Karpas-422 (cell line): ENCODE results near the gene SLC4A1. TPM values are rescaled to one million over a fixed set of nuclear protein-coding genes. Genes with fewer than 3 reads are reported as not detected.

Source experiments
- DNase-seq: peaks from one replicate; pipeline ENCODE4 v3.0.0-alpha.2; 2015
- H2AFZ ChIP-seq: fragments of 200-600 bp; sonication (generic); 2 replicates; pipeline ENCODE4 v1.6.1; 2014; ENCODE audit warnings: antibody characterized with exemption, low read length, mixed read lengths
- H3K27ac ChIP-seq: fragments of 200-600 bp; sonication (generic); 2 replicates; pipeline ENCODE4 v1.5.1; 2014; ENCODE audit warnings: mild to moderate bottlenecking, low read length, moderate library complexity
- H3K27me3 ChIP-seq: fragments of 200-600 bp; sonication (generic); 2 replicates; pipeline ENCODE4 v1.6.1; 2014; ENCODE audit warnings: low read length, mixed read lengths
- H3K36me3 ChIP-seq: fragments of 200-600 bp; sonication (generic); 2 replicates; pipeline ENCODE4 v1.6.1; 2014; ENCODE audit warnings: low read length, mixed read lengths; ENCODE audit not compliant: insufficient read depth
- H3K4me1 ChIP-seq: fragments of 200-600 bp; sonication (generic); 2 replicates; pipeline ENCODE4 v1.6.1; 2014; ENCODE audit warnings: mild to moderate bottlenecking, low read length, mixed read lengths
- H3K4me2 ChIP-seq: fragments of 200-600 bp; sonication (generic); 2 replicates; pipeline ENCODE4 v1.6.1; 2014; ENCODE audit warnings: low read length, low read depth, mild to moderate bottlenecking; ENCODE audit not compliant: poor library complexity, severe bottlenecking
- H3K4me3 ChIP-seq: fragments of 200-600 bp; sonication (generic); 2 replicates; pipeline ENCODE4 v1.5.1; 2014; ENCODE audit warnings: mild to moderate bottlenecking, antibody characterized with exemption, low read length, mixed read lengths
- H3K79me2 ChIP-seq: fragments of 200-600 bp; sonication (generic); 2 replicates; pipeline ENCODE4 v1.6.1; 2014; ENCODE audit warnings: mild to moderate bottlenecking, low read length, mixed read lengths
- H3K9ac ChIP-seq: fragments of 200-600 bp; sonication (generic); 2 replicates; pipeline ENCODE4 v1.6.0; 2014; ENCODE audit warnings: low read length
- H3K9me2 ChIP-seq: fragments of 200-600 bp; sonication (generic), shearing (Covaris generic); replicated peaks from 2 replicates; pipeline ENCODE4 v1.6.0; 2014; ENCODE audit warnings: mild to moderate bottlenecking, low read length, moderate library complexity; ENCODE audit not compliant: insufficient read depth
- H3K9me3 ChIP-seq: fragments of 300-700, 200-600 bp; sonication (generic); 2 replicates; pipeline ENCODE4 v1.6.1; 2014; ENCODE audit warnings: low read length, mixed read lengths
- H4K20me1 ChIP-seq: fragments of 200-600 bp; sonication (generic); 2 replicates; pipeline ENCODE4 v1.6.1; 2014; ENCODE audit warnings: mild to moderate bottlenecking, antibody characterized with exemption, low read length, low read depth; ENCODE audit not compliant: insufficient read depth
- total RNA-seq: library from RNA; depleted of rRNA; stranded (reverse); fragments of >200 nt; shearing (Covaris generic); gene quantifications from 2 replicates; pipeline ENCODE4 v1.2.3, GENCODE V29; 2014; ENCODE audit warnings: low replicate concordance

SLC4A1 gene
- total RNA-seq, 1 experiment from 2014 or later = 0.19 TPM

DNA sequence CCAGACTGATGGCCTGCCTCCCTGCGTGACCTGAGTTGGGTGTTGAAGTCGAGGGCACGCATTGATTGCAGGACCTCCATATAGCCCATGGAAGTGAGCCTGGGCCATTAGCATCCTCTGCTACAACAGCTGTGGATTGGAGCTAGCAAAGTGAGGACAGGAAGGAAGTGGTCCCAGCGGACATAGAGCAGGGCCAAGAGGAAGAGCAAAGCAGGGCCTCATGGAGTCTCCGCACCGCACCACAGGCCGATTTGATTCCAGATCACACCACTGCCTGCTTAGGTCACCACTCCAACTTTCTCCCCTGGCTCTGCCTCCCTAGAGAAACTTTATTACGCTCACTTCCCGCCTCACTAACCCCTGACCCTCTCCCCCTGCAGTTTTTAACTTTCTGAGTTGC, 37.8 kb downstream of the SLC4A1 start:
- Histone ChIP-seq H3K4me1 (no peaks in the 10 kb centered on the region), H2AFZ (no peak overlapping the region), H3K9me2 (no peaks in the 10 kb centered on the region), H3K79me2 (no peaks in the 10 kb centered on the region), H3K4me2 (no peak overlapping the region), H3K4me3 (no peak overlapping the region), H3K9ac (no peak overlapping the region), H3K27ac (no peak overlapping the region), H3K9me3 (no peaks in the 10 kb centered on the region), H3K27me3 (no peaks in the 10 kb centered on the region), H4K20me1 (no peaks in the 10 kb centered on the region), H3K36me3 (no peaks in the 10 kb centered on the region)
- DNase-seq = no peak

GRCh38 chr17:44229090-44229489, 38.8 kb downstream of the SLC4A1 start:
- H3K9ac ChIP-seq = no peak overlapping the region
- no peak for DNase-seq
- no peak overlapping the region for H3K4me3 ChIP-seq
- H3K27ac ChIP-seq = no peak overlapping the region
- H3K9me2 ChIP-seq = no peaks in the 10 kb centered on the region
- no peaks in the 10 kb centered on the region for H3K79me2 ChIP-seq
- H3K4me2 ChIP-seq = no peak overlapping the region
- no peaks in the 10 kb centered on the region for H3K4me1 ChIP-seq
- no peaks in the 10 kb centered on the region for H3K36me3 ChIP-seq
- H3K9me3 ChIP-seq = no peaks in the 10 kb centered on the region
- no peaks in the 10 kb centered on the region for H3K27me3 ChIP-seq
- H4K20me1 ChIP-seq = no peaks in the 10 kb centered on the region
- H2AFZ ChIP-seq = no peak overlapping the region

GRCh38 chr17:44223541-44224071, 44.3 kb downstream of the SLC4A1 start:
- Histone ChIP-seq H3K9ac (no peak overlapping the region), H3K9me2 (no peaks in the 10 kb centered on the region), H3K27me3 (no peaks in the 10 kb centered on the region), H3K4me1 (peaks cover 13% of the 10 kb centered on the region), H4K20me1 (peaks cover 8% of the 10 kb centered on the region; the same call in 1 of the 2 replicates), H3K79me2 (peaks cover 6% of the 10 kb centered on the region), H3K36me3 (no peaks in the 10 kb centered on the region), H3K4me2 (no peak overlapping the region), H3K9me3 (no peaks in the 10 kb centered on the region), H3K4me3 (no peak overlapping the region), H3K27ac (no peak overlapping the region), H2AFZ (no peak overlapping the region)
- DNase-seq = no peak

GRCh38 chr17:44222112-44222869, 45.6 kb downstream of the SLC4A1 start:
- Histone ChIP-seq H3K36me3 (0 out of 2 replicates have a peak, but pooled peaks cover 3% of the 10 kb centered on the region), H3K27me3 (no peaks in the 10 kb centered on the region), H3K27ac (no peak overlapping the region), H3K4me2 (peak overlapping the region; percentile 98), H3K79me2 (peaks cover 16% of the 10 kb centered on the region), H3K9me3 (no peaks in the 10 kb centered on the region), H3K9ac (peak overlapping the region; percentile 95), H2AFZ (no peak overlapping the region), H3K9me2 (no peaks in the 10 kb centered on the region), H3K4me1 (peaks cover 20% of the 10 kb centered on the region), H3K4me3 (peak overlapping the region; percentile 90; the same call in 1 of the 2 replicates), H4K20me1 (peaks cover 8% of the 10 kb centered on the region; the same call in 1 of the 2 replicates)
- DNase-seq = peak; percentile 71

DNA sequence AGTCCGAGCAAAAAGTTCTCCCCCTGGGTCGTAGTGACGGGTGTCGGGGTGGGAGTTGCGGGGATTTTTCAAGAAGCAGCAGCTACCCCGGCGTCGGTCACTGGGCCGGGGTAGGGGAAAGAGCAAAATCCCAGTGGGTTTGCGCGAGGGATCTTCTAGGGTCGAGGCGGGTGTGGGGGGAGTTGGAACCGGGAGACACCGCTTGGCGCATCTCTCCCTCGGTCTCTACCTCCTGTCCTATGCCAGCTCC, 46.1 kb downstream of the SLC4A1 start:
- H3K36me3 ChIP-seq = peaks cover 7% of the 10 kb centered on the region
- peaks cover 8% of the 10 kb centered on the region; the same call in 1 of the 2 replicates for H4K20me1 ChIP-seq
- H3K9me3 ChIP-seq = no peaks in the 10 kb centered on the region
- peak overlapping the region; percentile 95 for H3K9ac ChIP-seq
- peaks cover 25% of the 10 kb centered on the region for H3K4me1 ChIP-seq
- no peaks in the 10 kb centered on the region for H3K27me3 ChIP-seq
- no peak overlapping the region for H3K27ac ChIP-seq
- H3K79me2 ChIP-seq = peaks cover 21% of the 10 kb centered on the region
- H3K9me2 ChIP-seq = no peaks in the 10 kb centered on the region
- DNase-seq = no peak
- peak overlapping the region; percentile 90 for H3K4me3 ChIP-seq
- H3K4me2 ChIP-seq = peak overlapping the region; percentile 98
- peak overlapping the region; percentile 54; the same call in 1 of the 2 replicates for H2AFZ ChIP-seq

DNA sequence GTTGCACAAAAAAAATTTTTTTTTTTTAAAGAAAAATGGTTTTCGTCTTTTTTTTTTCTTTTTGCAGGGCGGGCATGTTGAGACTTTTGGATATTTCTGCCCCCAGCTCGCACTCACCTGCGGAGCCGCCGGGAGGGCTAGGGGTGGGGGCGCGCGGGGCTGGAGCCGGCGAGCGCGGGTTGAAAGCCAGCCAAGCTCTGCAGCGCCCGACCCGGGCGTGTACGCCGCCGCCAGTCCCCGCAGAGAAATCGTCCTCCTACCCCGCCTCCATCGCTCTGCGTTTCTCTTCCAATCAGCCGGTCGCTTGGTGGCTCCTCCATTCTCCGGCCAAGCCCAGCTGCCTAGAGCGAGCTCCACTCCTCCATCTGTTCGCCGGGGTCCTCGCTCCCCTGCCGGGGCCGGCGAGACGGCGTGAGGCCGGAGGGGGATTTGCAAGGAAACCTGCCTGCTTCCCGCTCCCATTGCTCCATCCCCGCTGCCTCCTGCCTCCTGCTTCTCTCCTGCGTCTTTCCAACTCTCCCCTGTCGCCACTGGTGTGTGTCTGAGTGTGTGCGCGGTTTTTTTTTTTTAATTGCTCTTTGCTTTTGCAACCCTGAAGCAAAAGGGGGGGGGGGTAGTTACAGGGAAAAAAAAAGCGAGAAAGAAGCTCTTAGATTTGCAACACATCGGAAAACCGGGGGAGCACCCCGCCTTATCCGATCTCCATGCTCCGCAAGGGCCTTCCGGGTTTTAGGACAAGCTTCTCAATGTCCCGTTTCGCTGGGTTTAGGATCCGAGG, 46.7 kb downstream of the SLC4A1 start:
- peaks cover 12% of the 10 kb centered on the region for H3K36me3 ChIP-seq
- peak overlapping the region; percentile 90 for H3K4me3 ChIP-seq
- H2AFZ ChIP-seq = peak overlapping the region; percentile 54; the same call in 1 of the 2 replicates
- H4K20me1 ChIP-seq = peaks cover 8% of the 10 kb centered on the region; the same call in 1 of the 2 replicates
- no peaks in the 10 kb centered on the region for H3K9me2 ChIP-seq
- H3K27me3 ChIP-seq = no peaks in the 10 kb centered on the region
- H3K4me1 ChIP-seq = peaks cover 30% of the 10 kb centered on the region
- H3K4me2 ChIP-seq = peak overlapping the region; percentile 98
- no peaks in the 10 kb centered on the region for H3K9me3 ChIP-seq
- peaks cover 26% of the 10 kb centered on the region for H3K79me2 ChIP-seq
- DNase-seq = peak; percentile 87
- H3K9ac ChIP-seq = peak overlapping the region; percentile 95
- no peak overlapping the region for H3K27ac ChIP-seq

GRCh38 chr17:44220213-44221083, 47.5 kb downstream of the SLC4A1 start:
- Histone ChIP-seq H3K27ac (peak overlapping the region; percentile 81), H3K27me3 (no peaks in the 10 kb centered on the region), H3K79me2 (peaks cover 34% of the 10 kb centered on the region), H3K4me3 (peak overlapping the region; percentile 90), H3K4me2 (peak overlapping the region; percentile 98), H3K9me2 (no peaks in the 10 kb centered on the region), H4K20me1 (peaks cover 8% of the 10 kb centered on the region; the same call in 1 of the 2 replicates), H2AFZ (no peak overlapping the region), H3K9ac (peak overlapping the region; percentile 95), H3K36me3 (peaks cover 20% of the 10 kb centered on the region), H3K4me1 (peaks cover 35% of the 10 kb centered on the region), H3K9me3 (no peaks in the 10 kb centered on the region)
- DNase-seq = peak; percentile 86
